ENCODE data around the gene GPC6. TPM values are rescaled to one million over a fixed set of nuclear protein-coding genes. Genes with fewer than 3 reads are reported as not detected.

The GPC6 gene
- total RNA-seq, 1 donor from 2014 or later: not detected

- no peak for DNase-seq (ENCODE audit: low spot score)
- H3K27me3 Mint-ChIP-seq (ENCODE audit: insufficient read depth): no peaks in the 10 kb centered on the region
- H3K4me1 Mint-ChIP-seq (ENCODE audit: low read depth): no peaks in the 10 kb centered on the region
- H3K27ac Mint-ChIP-seq: no peak overlapping the region
- no peaks in the 10 kb centered on the region for H3K36me3 Mint-ChIP-seq (ENCODE audit: low read depth)
- H3K9me3 Mint-ChIP-seq: no peaks in the 10 kb centered on the region
- H3K4me3 Mint-ChIP-seq: no peak overlapping the region
- intact Hi-C loops (cut with micrococcal nuclease): no loop called here
These were observed 585.1 kb downstream of the GPC6 start for GRCh38 chr13:93811738-93812112.

- no peak overlapping the region for H3K4me3 Mint-ChIP-seq
- intact Hi-C loops (cut with micrococcal nuclease): no loop called here
- H3K27ac Mint-ChIP-seq: no peak overlapping the region
- DNase-seq (ENCODE audit: low spot score): no peak
- no peaks in the 10 kb centered on the region for H3K9me3 Mint-ChIP-seq
- H3K27me3 Mint-ChIP-seq (ENCODE audit: insufficient read depth): no peaks in the 10 kb centered on the region
- no peaks in the 10 kb centered on the region for H3K4me1 Mint-ChIP-seq (ENCODE audit: low read depth)
- no peaks in the 10 kb centered on the region for H3K36me3 Mint-ChIP-seq (ENCODE audit: low read depth)
These were observed 588.1 kb downstream of the GPC6 start for GRCh38 chr13:93814658-93815057.

- Mint-ChIP-seq H3K36me3 (ENCODE audit: low read depth) (no peaks in the 10 kb centered on the region), H3K27me3 (ENCODE audit: insufficient read depth) (no peaks in the 10 kb centered on the region), H3K9me3 (no peaks in the 10 kb centered on the region), H3K4me3 (no peak overlapping the region), H3K4me1 (ENCODE audit: low read depth) (no peaks in the 10 kb centered on the region), H3K27ac (no peak overlapping the region)
- intact Hi-C loops (cut with micrococcal nuclease): no loop called here
- DNase-seq (ENCODE audit: low spot score): no peak
These were observed 591.7 kb downstream of the GPC6 start for GRCh38 chr13:93818345-93818744.

- no peaks in the 10 kb centered on the region for H3K4me1 Mint-ChIP-seq (ENCODE audit: low read depth)
- intact Hi-C loops (cut with micrococcal nuclease): no loop called here
- no peak overlapping the region for H3K27ac Mint-ChIP-seq
- H3K9me3 Mint-ChIP-seq: no peaks in the 10 kb centered on the region
- H3K4me3 Mint-ChIP-seq: no peak overlapping the region
- no peaks in the 10 kb centered on the region for H3K36me3 Mint-ChIP-seq (ENCODE audit: low read depth)
- DNase-seq (ENCODE audit: low spot score): no peak
- H3K27me3 Mint-ChIP-seq (ENCODE audit: insufficient read depth): no peaks in the 10 kb centered on the region
These were observed 592.8 kb downstream of the GPC6 start for GRCh38 chr13:93819331-93819890.

GRCh38 chr13:93824286-93824685, 597.7 kb downstream of the GPC6 start:
- H3K4me1 Mint-ChIP-seq (ENCODE audit: low read depth): no peaks in the 10 kb centered on the region
- no peaks in the 10 kb centered on the region for H3K9me3 Mint-ChIP-seq
- no peak for DNase-seq (ENCODE audit: low spot score)
- intact Hi-C loops (cut with micrococcal nuclease): no loop called here
- H3K4me3 Mint-ChIP-seq: no peak overlapping the region
- no peaks in the 10 kb centered on the region for H3K36me3 Mint-ChIP-seq (ENCODE audit: low read depth)
- no peak overlapping the region for H3K27ac Mint-ChIP-seq
- peaks cover 4% of the 10 kb centered on the region for H3K27me3 Mint-ChIP-seq (ENCODE audit: insufficient read depth)

- Mint-ChIP-seq H3K4me3 (no peak overlapping the region), H3K36me3 (ENCODE audit: low read depth) (no peaks in the 10 kb centered on the region)
- intact Hi-C loops (cut with micrococcal nuclease): no loop called here
These were observed 607.4 kb downstream of the GPC6 start for GRCh38 chr13:93834051-93834450.

GRCh38 chr13:93843082-93843481, 616.5 kb downstream of the GPC6 start:
- Mint-ChIP-seq H3K4me3 (no peak overlapping the region), H3K9me3 (no peaks in the 10 kb centered on the region), H3K27ac (no peak overlapping the region), H3K36me3 (ENCODE audit: low read depth) (no peaks in the 10 kb centered on the region), H3K4me1 (ENCODE audit: low read depth) (no peaks in the 10 kb centered on the region), H3K27me3 (ENCODE audit: insufficient read depth) (no peaks in the 10 kb centered on the region)
- intact Hi-C loops (cut with micrococcal nuclease): no loop called here
- DNase-seq (ENCODE audit: low spot score): no peak

More at GRCh38 chr13:93834051-93834450, 607.4 kb downstream of the GPC6 start:
- H3K27ac Mint-ChIP-seq: no peak overlapping the region
- H3K27me3 Mint-ChIP-seq (ENCODE audit: insufficient read depth): no peaks in the 10 kb centered on the region
- no peak for DNase-seq (ENCODE audit: low spot score)
- H3K9me3 Mint-ChIP-seq: no peaks in the 10 kb centered on the region
- no peaks in the 10 kb centered on the region for H3K4me1 Mint-ChIP-seq (ENCODE audit: low read depth)

GRCh38 chr13:93847162-93847561, 620.6 kb downstream of the GPC6 start:
- Mint-ChIP-seq H3K9me3 (no peaks in the 10 kb centered on the region), H3K36me3 (ENCODE audit: low read depth) (no peaks in the 10 kb centered on the region)
- intact Hi-C loops (cut with micrococcal nuclease): no loop called here

GRCh38 chr13:93848247-93848646, 621.6 kb downstream of the GPC6 start:
- intact Hi-C loops (cut with micrococcal nuclease): no loop called here
- H3K9me3 Mint-ChIP-seq: no peaks in the 10 kb centered on the region
- DNase-seq (ENCODE audit: low spot score): no peak
- no peaks in the 10 kb centered on the region for H3K27me3 Mint-ChIP-seq (ENCODE audit: insufficient read depth)
- H3K4me1 Mint-ChIP-seq (ENCODE audit: low read depth): no peaks in the 10 kb centered on the region
- H3K27ac Mint-ChIP-seq: no peak overlapping the region
- no peak overlapping the region for H3K4me3 Mint-ChIP-seq
- no peaks in the 10 kb centered on the region for H3K36me3 Mint-ChIP-seq (ENCODE audit: low read depth)

More at GRCh38 chr13:93847162-93847561, 620.6 kb downstream of the GPC6 start:
- Mint-ChIP-seq H3K27ac (no peak overlapping the region), H3K27me3 (ENCODE audit: insufficient read depth) (no peaks in the 10 kb centered on the region), H3K4me1 (ENCODE audit: low read depth) (no peaks in the 10 kb centered on the region), H3K4me3 (no peak overlapping the region)
- DNase-seq (ENCODE audit: low spot score): no peak

GRCh38 chr13:93851236-93851635, 624.6 kb downstream of the GPC6 start:
- Mint-ChIP-seq H3K27ac (no peak overlapping the region), H3K36me3 (ENCODE audit: low read depth) (no peaks in the 10 kb centered on the region), H3K27me3 (ENCODE audit: insufficient read depth) (peaks cover 4% of the 10 kb centered on the region), H3K4me1 (ENCODE audit: low read depth) (no peaks in the 10 kb centered on the region), H3K9me3 (no peaks in the 10 kb centered on the region), H3K4me3 (no peak overlapping the region)
- intact Hi-C loops (cut with micrococcal nuclease): no loop called here
- DNase-seq (ENCODE audit: low spot score): no peak

GRCh38 chr13:93853912-93854311, 627.3 kb downstream of the GPC6 start:
- H3K36me3 Mint-ChIP-seq (ENCODE audit: low read depth): no peaks in the 10 kb centered on the region

GRCh38 chr13:93857126-93857525, 630.5 kb downstream of the GPC6 start:
- H3K36me3 Mint-ChIP-seq (ENCODE audit: low read depth): no peaks in the 10 kb centered on the region
- peaks cover 4% of the 10 kb centered on the region for H3K27me3 Mint-ChIP-seq (ENCODE audit: insufficient read depth)
- intact Hi-C loops (cut with micrococcal nuclease): no loop called here
- H3K9me3 Mint-ChIP-seq: no peaks in the 10 kb centered on the region
- no peak overlapping the region for H3K4me3 Mint-ChIP-seq
- DNase-seq (ENCODE audit: low spot score): no peak
- H3K4me1 Mint-ChIP-seq (ENCODE audit: low read depth): no peaks in the 10 kb centered on the region
- no peak overlapping the region for H3K27ac Mint-ChIP-seq

More at GRCh38 chr13:93853912-93854311, 627.3 kb downstream of the GPC6 start:
- DNase-seq (ENCODE audit: low spot score): no peak
- Mint-ChIP-seq H3K27ac (no peak overlapping the region), H3K27me3 (ENCODE audit: insufficient read depth) (peaks cover 4% of the 10 kb centered on the region), H3K4me3 (no peak overlapping the region), H3K4me1 (ENCODE audit: low read depth) (no peaks in the 10 kb centered on the region), H3K9me3 (no peaks in the 10 kb centered on the region)
- intact Hi-C loops (cut with micrococcal nuclease): no loop called here

- H3K27ac Mint-ChIP-seq: no peak overlapping the region
- no peak for DNase-seq (ENCODE audit: low spot score)
- intact Hi-C loops (cut with micrococcal nuclease): no loop called here
- peaks cover 6% of the 10 kb centered on the region for H3K27me3 Mint-ChIP-seq (ENCODE audit: insufficient read depth)
- H3K4me3 Mint-ChIP-seq: no peak overlapping the region
- H3K4me1 Mint-ChIP-seq (ENCODE audit: low read depth): no peaks in the 10 kb centered on the region
- no peaks in the 10 kb centered on the region for H3K36me3 Mint-ChIP-seq (ENCODE audit: low read depth)
- H3K9me3 Mint-ChIP-seq: no peaks in the 10 kb centered on the region
These were observed 633.1 kb downstream of the GPC6 start for GRCh38 chr13:93859716-93860115.

- H3K36me3 Mint-ChIP-seq (ENCODE audit: low read depth): no peaks in the 10 kb centered on the region
- H3K4me1 Mint-ChIP-seq (ENCODE audit: low read depth): no peaks in the 10 kb centered on the region
- no peak overlapping the region for H3K27ac Mint-ChIP-seq
- intact Hi-C loops (cut with micrococcal nuclease): no loop called here
- no peak overlapping the region for H3K4me3 Mint-ChIP-seq
- H3K9me3 Mint-ChIP-seq: no peaks in the 10 kb centered on the region
- peaks cover 4% of the 10 kb centered on the region for H3K27me3 Mint-ChIP-seq (ENCODE audit: insufficient read depth)
- no peak for DNase-seq (ENCODE audit: low spot score)
These were observed 635.2 kb downstream of the GPC6 start for GRCh38 chr13:93861818-93862217.
